NT2/D1 (cell line): ENCODE results near the gene ETFDH.

ENCODE experiments used
- DNase-seq: peaks from one replicate; pipeline ENCODE4 v3.0.0-alpha.2; 2011; ENCODE audit warnings: low read depth, low spot score
- H3K27me3 ChIP-seq: 2 replicates; pipeline ENCODE4 v1.6.0; 2011; ENCODE audit warnings: mild to moderate bottlenecking; ENCODE audit not compliant: insufficient read length, insufficient read depth
- H3K36me3 ChIP-seq: 2 replicates; pipeline ENCODE4 v1.6.1; 2011; ENCODE audit warnings: mild to moderate bottlenecking, low read length, mixed read lengths; ENCODE audit not compliant: insufficient read depth, insufficient read length
- H3K4me1 ChIP-seq: 2 replicates; pipeline ENCODE4 v1.5.1; 2011; ENCODE audit not compliant: insufficient read depth, insufficient read length
- H3K4me3 ChIP-seq: 2 replicates; pipeline ENCODE4 v1.5.1; 2011; ENCODE audit warnings: low read depth; ENCODE audit not compliant: insufficient read length
- H3K9ac ChIP-seq: 2 replicates; pipeline ENCODE4 v1.6.0; 2011; ENCODE audit warnings: low read depth; ENCODE audit not compliant: insufficient read length
- H3K9me3 ChIP-seq: 2 replicates; pipeline ENCODE4 v1.5.1; 2011; ENCODE audit warnings: mild to moderate bottlenecking, low read length; ENCODE audit not compliant: insufficient read depth
- SUZ12 ChIP-seq: IDR thresholded peaks from 2 replicates; pipeline ENCODE4 v1.6.1; 2011; ENCODE audit not compliant: insufficient read length, insufficient read depth; ENCODE audit errors: extremely low read depth
- YY1 ChIP-seq: IDR thresholded peaks from 2 replicates; pipeline ENCODE4 v1.6.1; 2011; ENCODE audit not compliant: insufficient read length, insufficient read depth
- ZNF274 ChIP-seq: IDR thresholded peaks from 2 replicates; pipeline ENCODE4 v1.6.1; 2011; ENCODE audit warnings: mild to moderate bottlenecking, low read depth, low read length

The ETFDH gene

DNA sequence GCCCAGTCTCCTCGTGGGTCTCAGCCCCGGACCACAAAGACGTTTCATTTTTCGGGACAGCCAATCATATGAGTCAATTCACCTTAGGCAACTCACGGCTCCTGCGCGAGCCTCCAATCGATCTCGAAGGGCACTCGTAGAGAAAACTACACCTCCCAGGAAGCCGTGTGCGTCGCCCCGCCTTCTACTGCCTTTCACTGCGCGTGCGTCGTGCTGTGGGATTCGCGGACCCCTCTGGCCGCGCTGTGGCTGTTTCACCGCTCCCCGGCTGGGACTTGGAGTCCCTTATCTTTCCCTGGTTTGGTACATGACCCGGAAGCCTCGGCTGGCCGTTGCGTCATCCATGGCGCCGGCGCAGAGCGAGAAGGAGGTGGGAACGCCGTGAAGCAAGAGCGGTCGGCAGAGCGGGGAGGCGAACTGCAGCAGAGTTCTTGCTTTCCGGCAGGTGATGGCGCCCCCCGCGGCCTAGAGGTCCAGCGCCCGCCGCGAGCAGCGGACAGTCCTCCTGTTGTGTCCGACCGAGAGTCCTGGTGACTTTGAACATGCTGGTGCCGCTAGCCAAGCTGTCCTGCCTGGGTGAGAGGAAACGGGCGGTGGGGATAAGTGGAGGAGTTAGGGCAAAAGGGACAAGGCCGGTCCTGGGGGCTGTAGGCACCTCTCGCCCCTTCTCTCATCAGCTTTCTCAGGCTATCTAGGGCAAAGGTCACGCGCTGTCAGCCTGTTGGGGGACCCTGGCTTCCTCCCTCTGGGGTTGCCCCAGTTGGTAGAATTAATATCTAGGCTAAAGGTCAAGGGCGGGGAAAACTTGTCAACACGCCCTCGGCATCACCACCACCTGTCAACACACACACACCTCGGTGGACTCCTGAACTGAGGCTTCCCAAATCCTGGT lies at the start of gene ETFDH:
ETFDH (plus strand) TSS at position 382 of the 892 bp plus-strand sequence; CDS start at position 543, 161 bp downstream.
- Histone ChIP-seq H3K9me3 (no peaks in the 10 kb centered on the region), H3K27me3 (no peaks in the 10 kb centered on the region), H3K9ac (peak within 1 kb of the TSS; percentile 86), H3K4me3 (peak within 1 kb of the TSS; percentile 81), H3K36me3 (peaks cover 7% of the 10 kb centered on the region), H3K4me1 (no peaks in the 10 kb centered on the region)
- DNase-seq, result peak; percentile 90
- TF ChIP-seq YY1 (no peak), ZNF274 (no peak), SUZ12 (no peak)

DNA sequence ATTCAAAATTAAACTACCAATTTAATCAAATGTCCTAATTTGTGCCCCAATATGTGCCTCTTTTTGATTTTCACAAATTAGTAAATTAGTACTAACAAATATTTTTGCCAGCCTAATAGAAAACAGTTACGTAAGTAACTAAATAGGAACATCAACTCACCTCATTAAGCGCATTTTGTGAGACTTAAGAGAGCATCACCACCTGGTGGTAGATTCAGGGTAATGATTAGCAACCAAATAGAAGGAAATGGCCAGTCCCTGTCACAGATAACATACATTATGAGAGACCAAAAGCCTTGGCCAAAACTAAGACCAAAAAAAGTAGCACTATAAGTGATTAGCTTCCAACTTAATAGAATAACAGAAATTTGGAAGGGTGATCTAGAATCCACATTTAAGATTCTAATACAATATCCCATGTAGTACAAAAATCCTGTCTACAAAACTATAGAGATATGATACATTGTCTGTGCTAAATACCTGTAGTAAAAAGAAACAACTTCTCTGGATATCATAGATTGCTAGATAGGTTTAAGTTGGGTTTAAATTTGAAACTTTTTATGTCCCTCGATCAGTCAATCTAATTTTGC lies 47.1 kb upstream of the ETFDH start:
- H3K4me3 ChIP-seq, result no peak overlapping the region
- no peaks in the 10 kb centered on the region for H3K4me1 ChIP-seq
- no peaks in the 10 kb centered on the region for H3K9me3 ChIP-seq
- no peaks in the 10 kb centered on the region for H3K27me3 ChIP-seq
- no peak overlapping the region for H3K9ac ChIP-seq
- TF ChIP-seq ZNF274 (no peak), YY1 (no peak), SUZ12 (no peak)
- peak; percentile 42 for DNase-seq
- H3K36me3 ChIP-seq, result no peaks in the 10 kb centered on the region

DNA sequence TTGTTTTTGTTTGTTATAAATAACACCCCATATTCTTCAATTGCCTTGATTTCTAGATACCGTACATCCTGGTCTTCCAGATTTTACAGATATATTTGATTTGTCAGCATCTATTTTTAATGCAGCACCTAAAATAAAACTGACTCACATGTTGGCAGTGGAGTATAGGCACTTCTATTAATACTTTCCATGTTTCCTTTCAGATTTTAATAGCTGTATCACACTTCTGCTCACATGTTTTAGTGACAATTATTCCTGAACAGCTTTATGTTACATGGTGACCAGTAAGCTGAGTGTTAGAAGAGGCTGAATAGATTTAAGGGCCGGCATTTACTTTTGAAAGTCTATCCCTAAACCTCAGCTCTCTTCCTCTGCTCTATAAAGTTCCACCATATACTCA lies 46.6 kb upstream of the ETFDH start:
- H3K36me3 ChIP-seq, result no peaks in the 10 kb centered on the region
- no peaks in the 10 kb centered on the region for H3K9me3 ChIP-seq
- no peak for TF ChIP-seq YY1
- TF ChIP-seq ZNF274, result no peak
- no peak for TF ChIP-seq SUZ12
- no peaks in the 10 kb centered on the region for H3K27me3 ChIP-seq
- DNase-seq, result no peak
- H3K4me1 ChIP-seq, result no peaks in the 10 kb centered on the region
- H3K4me3 ChIP-seq, result no peak overlapping the region
- H3K9ac ChIP-seq, result no peak overlapping the region

DNA sequence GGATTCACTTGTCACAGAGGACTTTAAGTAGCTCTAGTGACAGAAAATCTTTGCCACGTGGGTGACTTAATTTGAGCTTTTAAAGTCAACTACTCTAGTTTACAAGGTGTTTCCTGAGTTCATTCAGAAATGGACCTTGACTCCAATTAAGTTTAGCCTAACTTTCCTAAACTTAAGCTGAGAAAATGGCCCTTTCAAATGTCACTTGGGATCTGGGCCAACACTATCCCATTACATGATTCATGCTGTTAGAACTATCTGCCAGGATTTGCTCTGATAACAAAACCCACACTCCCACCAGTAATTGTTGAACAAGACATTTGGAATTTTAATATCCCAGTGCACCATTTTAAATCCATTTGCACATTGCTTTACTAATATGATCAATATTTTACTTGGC lies 41.2 kb upstream of the ETFDH start:
- no peak overlapping the region for H3K9ac ChIP-seq
- no peaks in the 10 kb centered on the region for H3K9me3 ChIP-seq
- no peak for DNase-seq
- H3K4me3 ChIP-seq, result no peak overlapping the region
- H3K27me3 ChIP-seq, result no peaks in the 10 kb centered on the region
- no peaks in the 10 kb centered on the region for H3K4me1 ChIP-seq
- H3K36me3 ChIP-seq, result no peaks in the 10 kb centered on the region
- TF ChIP-seq ZNF274, result no peak
- no peak for TF ChIP-seq SUZ12
- TF ChIP-seq YY1, result no peak

DNA sequence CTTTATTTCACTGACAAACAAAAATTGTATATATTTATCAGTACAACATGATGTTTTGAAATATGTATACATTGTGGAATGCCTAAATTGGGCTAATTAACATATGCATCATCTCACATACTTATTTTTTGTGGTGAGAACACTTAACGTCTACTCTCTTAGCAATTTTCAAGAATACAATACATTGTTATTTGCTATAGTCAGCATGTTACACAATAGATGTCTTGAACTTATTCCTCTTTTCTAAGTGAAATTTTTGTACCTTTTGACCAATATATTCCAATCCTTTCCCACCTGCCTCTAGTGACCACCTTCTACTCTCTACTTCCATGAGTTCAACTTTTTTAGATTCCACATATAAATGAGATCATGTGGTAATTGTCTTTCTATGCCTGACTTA lies 35.5 kb upstream of the ETFDH start:
- no peak for DNase-seq
- no peak overlapping the region for H3K4me3 ChIP-seq
- no peaks in the 10 kb centered on the region for H3K9me3 ChIP-seq
- no peak overlapping the region for H3K9ac ChIP-seq
- no peaks in the 10 kb centered on the region for H3K27me3 ChIP-seq
- no peaks in the 10 kb centered on the region for H3K36me3 ChIP-seq
- H3K4me1 ChIP-seq, result no peaks in the 10 kb centered on the region
- TF ChIP-seq ZNF274 (no peak), YY1 (no peak)

DNA sequence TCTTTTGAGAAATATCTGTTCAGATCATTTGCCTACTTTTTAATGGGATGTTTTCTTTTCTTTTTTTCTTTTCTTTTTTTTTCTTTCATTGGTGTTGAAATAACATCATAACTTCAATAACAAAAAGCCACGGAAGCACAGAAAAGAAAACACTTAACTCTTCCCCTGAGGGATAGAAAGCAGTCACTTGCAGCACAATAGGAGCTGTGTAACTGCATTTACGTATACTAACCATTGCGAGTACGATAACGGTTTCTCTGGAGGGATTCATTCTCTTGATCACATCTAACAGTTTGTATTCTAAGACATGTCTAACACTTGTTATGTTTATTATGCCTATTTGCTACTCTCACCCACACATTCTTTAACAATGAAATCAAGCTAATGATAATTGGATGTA lies 27.7 kb upstream of the ETFDH start:
- Histone ChIP-seq H3K27me3 (no peaks in the 10 kb centered on the region), H3K9ac (no peak overlapping the region), H3K4me3 (no peak overlapping the region), H3K9me3 (no peaks in the 10 kb centered on the region), H3K36me3 (no peaks in the 10 kb centered on the region), H3K4me1 (no peaks in the 10 kb centered on the region)
- no peak for DNase-seq
- no peak for TF ChIP-seq YY1
- TF ChIP-seq ZNF274, result no peak
- TF ChIP-seq SUZ12, result no peak

DNA sequence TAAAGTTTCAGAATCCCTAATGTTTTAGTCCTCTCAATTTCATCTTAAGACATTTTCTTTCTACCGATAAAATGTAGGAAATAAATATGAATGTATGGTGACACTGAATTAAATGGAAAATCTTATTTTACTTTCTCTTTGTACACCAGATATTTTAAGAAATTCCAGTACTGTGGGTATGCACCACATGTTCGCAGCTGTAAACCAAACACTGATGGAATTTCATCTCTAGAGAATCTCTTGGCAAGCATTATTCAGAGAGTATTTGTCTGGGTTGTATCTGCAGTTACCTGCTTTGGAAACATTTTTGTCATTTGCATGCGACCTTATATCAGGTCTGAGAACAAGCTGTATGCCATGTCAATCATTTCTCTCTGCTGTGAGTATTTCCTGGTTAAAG lies 27.3 kb upstream of the ETFDH start:
- TF ChIP-seq YY1, result no peak
- no peak for TF ChIP-seq ZNF274
- no peak for TF ChIP-seq SUZ12
- no peak overlapping the region for H3K4me3 ChIP-seq
- no peaks in the 10 kb centered on the region for H3K9me3 ChIP-seq
- H3K4me1 ChIP-seq, result no peaks in the 10 kb centered on the region
- no peaks in the 10 kb centered on the region for H3K36me3 ChIP-seq
- no peak overlapping the region for H3K9ac ChIP-seq
- H3K27me3 ChIP-seq, result no peaks in the 10 kb centered on the region
- no peak for DNase-seq

DNA sequence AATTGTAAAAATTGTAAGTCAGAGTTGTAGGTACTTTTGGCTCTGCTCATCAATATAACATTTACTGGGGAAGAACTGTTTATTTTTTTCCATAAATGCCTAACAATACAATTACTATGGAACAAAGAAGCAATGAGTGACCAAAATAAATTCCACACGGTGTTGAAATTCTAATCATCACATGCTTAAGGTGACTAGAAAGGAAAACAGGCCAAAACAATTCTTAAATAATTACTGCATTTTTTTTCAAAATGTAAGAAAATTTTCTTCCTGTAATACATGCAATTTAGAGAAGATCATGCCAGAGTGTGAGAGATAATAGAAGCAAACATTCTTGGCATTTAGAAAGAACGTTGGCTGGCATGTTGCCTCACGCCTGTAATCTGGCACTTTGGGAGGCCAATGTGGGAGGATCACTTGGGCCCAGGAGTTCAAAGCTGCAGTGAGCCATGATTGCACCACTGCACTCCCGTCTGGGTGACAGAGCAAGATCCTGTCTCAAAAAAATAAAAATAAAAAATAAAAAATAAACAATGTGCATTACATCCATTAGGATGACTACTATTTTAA lies 22.9 kb upstream of the ETFDH start:
- Histone ChIP-seq H3K9ac (no peak overlapping the region), H3K27me3 (no peaks in the 10 kb centered on the region), H3K4me3 (no peak overlapping the region), H3K36me3 (no peaks in the 10 kb centered on the region), H3K9me3 (no peaks in the 10 kb centered on the region), H3K4me1 (no peaks in the 10 kb centered on the region)
- DNase-seq, result no peak
- no peak for TF ChIP-seq YY1
- no peak for TF ChIP-seq ZNF274
- TF ChIP-seq SUZ12, result no peak
